Left lung (tissue), 10 donors: ENCODE results near the gene DPH7. TPM values are rescaled to one million over a fixed set of nuclear protein-coding genes. Genes with fewer than 3 reads are reported as not detected.

Experiments
- ATAC-seq: fragments of 200-7000 bp; cut with Tn5 transposase; one replicate; pipeline ENCODE4 v1.9.1; 2020; ENCODE audit warnings: moderate library complexity
- DNase-seq, 4 donors: peaks; one replicate each; pipeline ENCODE4 v3.0.0-alpha.2; 2013 to 2020
- H3K27ac ChIP-seq, 2 donors: fragments of 200-600 bp; sonication (generic) in 1 of 2; one replicate each; pipeline versions ENCODE4 v1.5.0 to v1.8.0; 2020 to 2021
- H3K27me3 ChIP-seq, 2 donors: fragments of 200-600 bp; sonication (generic) in 1 of 2; one replicate each; pipeline versions ENCODE4 v1.5.0 to v1.8.0; 2020 to 2021
- H3K36me3 ChIP-seq, 2 donors: fragments of 200-600 bp; sonication (generic) in 1 of 2; one replicate each; pipeline versions ENCODE4 v1.5.0 to v1.8.0; 2020 to 2021
- H3K4me1 ChIP-seq, 2 donors: fragments of 200-600 bp; one replicate each; pipeline ENCODE4 v1.8.0; 2021
- H3K4me3 ChIP-seq, 2 donors: fragments of 200-600 bp; sonication (generic) in 1 of 2; one replicate each; pipeline versions ENCODE4 v1.5.0 to v1.8.0; 2020 to 2021; ENCODE audit warnings: mild to moderate bottlenecking in 1 of 2
- H3K9me3 ChIP-seq, 2 donors: fragments of 200-600 bp; sonication (generic) in 1 of 2; one replicate each; pipeline versions ENCODE4 v1.5.0 to v1.8.0; 2020 to 2021
- CTCF ChIP-seq, 2 donors: fragments of 200-600 bp; sonication (generic) in 1 of 2; IDR thresholded peaks; one replicate each; pipeline versions ENCODE4 v1.5.0 to v1.8.0; 2021; ENCODE audit warnings: antibody characterized with exemption in 2 of 2
- intact Hi-C, 2 donors: fragments of 100-400 bp; cut with DNase I; formaldehyde crosslinking; loops; one replicate each; pipeline versions ENCODE4 v1.11.2 to v1.14.2; 2022
- polyA plus RNA-seq, 6 donors: library from polyadenylated mRNA; unstranded; fragments of 120-200 nt; gene quantifications; one replicate each; pipeline ENCODE4 v1.2.1, GENCODE V29; 2013; ENCODE audit not compliant: insufficient read length in 6 of 6
- total RNA-seq, 2 donors: library from RNA; stranded (reverse); fragmentation: NEBNext Ultra II Directional; extraction: Animal tissue kit (Norgen Biotek cat#: 25700); gene quantifications; one replicate each; pipeline ENCODE4 v1.2.1, GENCODE V29; 2021
- donor health status: DM: no; HTN: yes; CAD: no.
- donor health status: DM: no; HTN: no; CAD: no.

Gene DPH7
- total and polyA plus RNA-seq, 8 donors: 25.6 to 69.2 (median 51.7) TPM

DNA sequence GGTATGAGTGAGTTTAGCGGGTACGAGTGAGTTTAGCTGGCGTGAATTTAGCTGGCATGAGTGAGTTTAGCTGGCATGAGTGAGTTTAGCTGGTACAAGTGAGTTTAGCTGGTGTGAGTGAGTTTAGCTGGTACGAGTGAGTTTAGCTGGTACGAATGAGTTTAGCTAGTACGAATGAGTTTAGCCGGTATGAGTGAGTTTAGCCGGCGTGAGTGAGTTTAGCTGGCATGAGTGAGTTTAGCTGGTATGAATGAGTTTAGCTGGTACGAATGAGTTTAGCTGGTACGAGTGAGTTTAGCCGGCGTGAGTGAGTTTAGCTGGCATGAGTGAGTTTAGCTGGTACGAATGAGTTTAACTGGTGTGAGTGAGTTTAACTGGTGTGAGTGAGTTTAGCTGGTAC, 69.5 kb downstream of the DPH7 start:
- DNase-seq (no peak), ATAC-seq (no peak)
- intact Hi-C loops: no loop called here
- Histone ChIP-seq H3K4me1 (no peaks in the 10 kb centered on the region), H3K36me3 (no peaks in the 10 kb centered on the region), H3K9me3 (no peaks in the 10 kb centered on the region), H3K27me3 (no peaks in the 10 kb centered on the region), H3K27ac (no peak overlapping the region), H3K4me3 (no peak overlapping the region)
- TF ChIP-seq CTCF (IDR thresholded peaks at IDR 0.05): no peak

DNA sequence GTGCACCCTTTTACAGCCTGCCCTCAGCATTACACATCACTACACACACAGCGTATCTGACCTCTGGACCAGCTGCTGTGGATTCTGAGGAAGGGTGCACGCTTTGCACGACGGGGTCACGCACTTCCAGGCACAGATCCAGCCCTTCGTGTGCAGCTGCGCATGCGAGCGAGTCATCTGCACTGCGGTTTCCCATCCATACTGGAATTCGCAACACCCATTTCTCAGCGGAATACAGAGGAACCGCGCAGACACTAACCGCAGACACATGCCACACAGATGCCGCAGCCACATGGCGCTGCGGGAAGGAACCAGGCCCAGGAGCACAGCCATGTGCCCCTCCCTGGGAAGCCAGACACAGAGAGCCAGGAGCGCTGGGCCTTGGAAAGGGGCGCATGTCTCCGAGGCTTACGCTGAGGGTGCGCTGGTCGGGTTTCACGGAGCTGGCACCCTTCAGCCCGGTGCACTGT, 72.0 kb downstream of the DPH7 start:
- peaks cover 0 to 2% of the 10 kb centered on the region in 2 donors for H3K9me3 ChIP-seq
- TF ChIP-seq CTCF (IDR thresholded peaks at IDR 0.05): no peak
- no peak for ATAC-seq
- H3K4me3 ChIP-seq: no peak overlapping the region
- DNase-seq: peak in 2 of 4 donors; percentile 20 to 55
- H3K36me3 ChIP-seq: no peaks in the 10 kb centered on the region
- intact Hi-C loops: no loop called here
- H3K27me3 ChIP-seq: no peaks in the 10 kb centered on the region
- no peak overlapping the region for H3K27ac ChIP-seq
- no peaks in the 10 kb centered on the region for H3K4me1 ChIP-seq

DNA sequence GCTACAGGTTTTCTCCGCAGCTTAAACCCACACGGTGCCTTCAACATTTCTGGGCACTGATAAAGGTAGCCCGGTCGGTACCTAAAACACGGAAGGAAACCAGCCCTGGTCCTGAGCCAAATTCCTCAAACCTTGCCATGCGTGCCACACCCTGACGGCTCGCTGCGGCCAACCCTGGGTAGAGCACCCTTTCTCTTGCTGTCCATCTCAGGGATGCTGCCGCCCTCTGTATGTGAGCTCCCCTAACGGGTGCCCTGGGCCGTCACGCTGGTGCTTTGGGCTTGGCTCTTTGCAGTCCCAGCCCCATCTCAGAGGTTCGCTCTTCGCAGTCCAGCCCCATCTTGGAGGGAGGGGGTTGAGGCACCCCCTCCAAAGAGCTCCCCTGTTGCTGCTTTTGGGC, 72.5 kb downstream of the DPH7 start:
- no peak overlapping the region for H3K4me3 ChIP-seq
- intact Hi-C loops: no loop called here
- no peaks in the 10 kb centered on the region for H3K4me1 ChIP-seq
- no peak overlapping the region for H3K27ac ChIP-seq
- TF ChIP-seq CTCF (IDR thresholded peaks at IDR 0.05): no peak
- H3K36me3 ChIP-seq: no peaks in the 10 kb centered on the region
- H3K9me3 ChIP-seq: peaks cover 0 to 2% of the 10 kb centered on the region in 2 donors
- H3K27me3 ChIP-seq: no peaks in the 10 kb centered on the region
- ATAC-seq (no peak), DNase-seq (peak in 1 of 4 donors; percentile 59)

- TF ChIP-seq CTCF (IDR thresholded peaks at IDR 0.05): no peak
- ATAC-seq: no peak
- intact Hi-C loops: no loop called here
These were observed 73.1 kb downstream of the DPH7 start for GRCh38 chr9:137505421-137506140.

More at GRCh38 chr9:137505421-137506140, 73.1 kb downstream of the DPH7 start:
- Histone ChIP-seq H3K9me3 (peaks cover 0 to 2% of the 10 kb centered on the region in 2 donors), H3K27ac (no peak overlapping the region), H3K4me1 (no peaks in the 10 kb centered on the region), H3K27me3 (no peaks in the 10 kb centered on the region), H3K4me3 (no peak overlapping the region), H3K36me3 (no peaks in the 10 kb centered on the region)
- DNase-seq: peak in 1 of 4 donors; percentile 70

Other genes with a start within 250 kb of the DPH7 start
- gene EXD3, start 155.8 kb downstream of the DPH7 start, total RNA-seq: 10 to 100 TPM; 13.7 to 21.8 TPM
- 10 to 100 TPM; 13.2 to 21.0 (median 16.6) TPM for gene EXD3, start 155.8 kb downstream of the DPH7 start, polyA plus RNA-seq
- gene NOXA1, start 155.5 kb downstream of the DPH7 start, total RNA-seq: 1 to 10 TPM; 6.1 to 8.7 TPM
- 1 to 10 TPM; 4.5 to 7.3 (median 6.9) TPM for gene NOXA1, start 155.5 kb downstream of the DPH7 start, polyA plus RNA-seq
- gene ENTPD8, start 137.6 kb downstream of the DPH7 start, total RNA-seq: under 1 TPM in 1 of 2 donors, not detected in 1; 0.15 TPM
- under 1 TPM; 0.33 to 0.68 (median 0.46) TPM for gene ENTPD8, start 137.6 kb downstream of the DPH7 start, polyA plus RNA-seq
- 10 to 100 TPM; 29.5 to 31.4 TPM for gene NSMF, start 119.6 kb downstream of the DPH7 start, total RNA-seq
- gene NSMF, start 119.6 kb downstream of the DPH7 start, polyA plus RNA-seq: 10 to 100 TPM; 31.7 to 46.5 (median 37.4) TPM
- gene PNPLA7, start 28.5 kb downstream of the DPH7 start, total RNA-seq: 1 to 10 TPM; 2.9 to 6.3 TPM
- 1 to 10 TPM; 3.3 to 8.9 (median 4.9) TPM for gene PNPLA7, start 28.5 kb downstream of the DPH7 start, polyA plus RNA-seq
- 10 to 100 TPM; 30.2 to 49.1 TPM for gene MRPL41, start 27.0 kb downstream of the DPH7 start, total RNA-seq
- 10 to 100 TPM; 10.9 to 22.2 (median 15.0) TPM for gene MRPL41, start 27.0 kb downstream of the DPH7 start, polyA plus RNA-seq
- 10 to 100 TPM; 22.3 to 30.5 TPM for gene ZMYND19, start 11.6 kb upstream of the DPH7 start, total RNA-seq
- 10 to 100 TPM; 15.3 to 25.0 (median 20.5) TPM for gene ZMYND19, start 11.6 kb upstream of the DPH7 start, polyA plus RNA-seq
- gene ARRDC1, start 26.8 kb upstream of the DPH7 start, total RNA-seq: 10 to 100 TPM; 63.6 to 77.3 TPM
- 10 to 100 TPM; 26.2 to 43.9 (median 31.7) TPM for gene ARRDC1, start 26.8 kb upstream of the DPH7 start, polyA plus RNA-seq
- 10 to 100 TPM; 71.5 to 79.8 TPM for gene EHMT1, start 40.1 kb upstream of the DPH7 start, total RNA-seq
- gene EHMT1, start 40.1 kb upstream of the DPH7 start, polyA plus RNA-seq: 10 to 100 TPM; 77.9 to 92.7 (median 85.8) TPM